IPS-15b (cell line): ENCODE measurements around the gene SYNJ2.

ENCODE experiments used
- H3K27me3 ChIP-seq: one replicate; pipeline ENCODE4 v1.6.1; 2013; ENCODE audit warnings: low read length; ENCODE audit not compliant: control insufficient read depth, insufficient read depth
- H3K36me3 ChIP-seq: one replicate; pipeline ENCODE4 v1.6.1; 2013; ENCODE audit warnings: low read length; ENCODE audit not compliant: control insufficient read depth, insufficient read depth
- H3K4me1 ChIP-seq: one replicate; pipeline ENCODE4 v1.6.1; 2013; ENCODE audit warnings: mild to moderate bottlenecking, low read length; ENCODE audit not compliant: control insufficient read depth, insufficient read depth
- H3K4me3 ChIP-seq: one replicate; pipeline ENCODE4 v1.5.1; 2013; ENCODE audit warnings: low read depth, low read length
- H3K9ac ChIP-seq: one replicate; pipeline ENCODE4 v1.6.1; 2013; ENCODE audit warnings: low read depth, mild to moderate bottlenecking, low read length
- H3K9me3 ChIP-seq: one replicate; pipeline ENCODE4 v1.6.1; 2013; ENCODE audit warnings: mild to moderate bottlenecking, low read length; ENCODE audit not compliant: control insufficient read depth, insufficient read depth

The SYNJ2 gene

GRCh38 chr6:158011980-158012566, 30.4 kb downstream of the SYNJ2 start:
- Histone ChIP-seq H3K4me3 (no peak overlapping the region), H3K27me3 (no peaks in the 10 kb centered on the region), H3K9ac (no peak overlapping the region), H3K9me3 (no peaks in the 10 kb centered on the region), H3K4me1 (no peaks in the 10 kb centered on the region), H3K36me3 (no peaks in the 10 kb centered on the region)

GRCh38 chr6:158013904-158014504, 32.3 kb downstream of the SYNJ2 start:
- H3K27me3 ChIP-seq = no peaks in the 10 kb centered on the region
- no peaks in the 10 kb centered on the region for H3K4me1 ChIP-seq
- no peak overlapping the region for H3K9ac ChIP-seq
- no peaks in the 10 kb centered on the region for H3K36me3 ChIP-seq
- H3K9me3 ChIP-seq = no peaks in the 10 kb centered on the region
- H3K4me3 ChIP-seq = no peak overlapping the region

GRCh38 chr6:158014505-158015187, 33.0 kb downstream of the SYNJ2 start:
- no peak overlapping the region for H3K4me3 ChIP-seq
- no peaks in the 10 kb centered on the region for H3K4me1 ChIP-seq
- H3K36me3 ChIP-seq = no peaks in the 10 kb centered on the region
- no peak overlapping the region for H3K9ac ChIP-seq
- H3K9me3 ChIP-seq = no peaks in the 10 kb centered on the region
- H3K27me3 ChIP-seq = no peaks in the 10 kb centered on the region

GRCh38 chr6:158015188-158015506, 33.5 kb downstream of the SYNJ2 start:
- no peaks in the 10 kb centered on the region for H3K36me3 ChIP-seq
- H3K9ac ChIP-seq = no peak overlapping the region

GRCh38 chr6:158016571-158017383, 35.1 kb downstream of the SYNJ2 start:
- Histone ChIP-seq H3K4me3 (no peak overlapping the region), H3K9me3 (no peaks in the 10 kb centered on the region), H3K9ac (no peak overlapping the region), H3K36me3 (no peaks in the 10 kb centered on the region), H3K4me1 (no peaks in the 10 kb centered on the region), H3K27me3 (no peaks in the 10 kb centered on the region)

More at GRCh38 chr6:158015188-158015506, 33.5 kb downstream of the SYNJ2 start:
- Histone ChIP-seq H3K27me3 (no peaks in the 10 kb centered on the region), H3K4me3 (no peak overlapping the region), H3K9me3 (no peaks in the 10 kb centered on the region), H3K4me1 (no peaks in the 10 kb centered on the region)

- Histone ChIP-seq H3K27me3 (no peaks in the 10 kb centered on the region), H3K4me1 (no peaks in the 10 kb centered on the region), H3K36me3 (no peaks in the 10 kb centered on the region), H3K4me3 (no peak overlapping the region), H3K9me3 (no peaks in the 10 kb centered on the region), H3K9ac (no peak overlapping the region)
Observed at GRCh38 chr6:158017621-158018040, 36.0 kb downstream of the SYNJ2 start.

- H3K9ac ChIP-seq = no peak overlapping the region
- H3K4me1 ChIP-seq = no peaks in the 10 kb centered on the region
- H3K36me3 ChIP-seq = no peaks in the 10 kb centered on the region
- H3K27me3 ChIP-seq = no peaks in the 10 kb centered on the region
- no peaks in the 10 kb centered on the region for H3K9me3 ChIP-seq
- H3K4me3 ChIP-seq = no peak overlapping the region
Observed at GRCh38 chr6:158018041-158018771, 36.5 kb downstream of the SYNJ2 start.

- Histone ChIP-seq H3K36me3 (no peaks in the 10 kb centered on the region), H3K9ac (no peak overlapping the region), H3K4me3 (no peak overlapping the region), H3K9me3 (no peaks in the 10 kb centered on the region), H3K27me3 (no peaks in the 10 kb centered on the region), H3K4me1 (no peaks in the 10 kb centered on the region)
Observed at GRCh38 chr6:158018851-158019361, 37.2 kb downstream of the SYNJ2 start.

GRCh38 chr6:158019416-158019815, 37.8 kb downstream of the SYNJ2 start:
- H3K9me3 ChIP-seq = no peaks in the 10 kb centered on the region
- H3K4me1 ChIP-seq = no peaks in the 10 kb centered on the region
- no peak overlapping the region for H3K4me3 ChIP-seq
- no peak overlapping the region for H3K9ac ChIP-seq
- H3K27me3 ChIP-seq = no peaks in the 10 kb centered on the region
- H3K36me3 ChIP-seq = no peaks in the 10 kb centered on the region

- no peaks in the 10 kb centered on the region for H3K4me1 ChIP-seq
- H3K36me3 ChIP-seq = no peaks in the 10 kb centered on the region
- H3K27me3 ChIP-seq = no peaks in the 10 kb centered on the region
- no peaks in the 10 kb centered on the region for H3K9me3 ChIP-seq
- no peak overlapping the region for H3K4me3 ChIP-seq
- H3K9ac ChIP-seq = no peak overlapping the region
Observed at GRCh38 chr6:158020272-158020711, 38.6 kb downstream of the SYNJ2 start.

- no peaks in the 10 kb centered on the region for H3K9me3 ChIP-seq
- no peaks in the 10 kb centered on the region for H3K27me3 ChIP-seq
- no peak overlapping the region for H3K9ac ChIP-seq
- no peaks in the 10 kb centered on the region for H3K4me1 ChIP-seq
- no peaks in the 10 kb centered on the region for H3K36me3 ChIP-seq
- no peak overlapping the region for H3K4me3 ChIP-seq
Observed at GRCh38 chr6:158020811-158021210, 39.1 kb downstream of the SYNJ2 start.
